ENCODE measurements around the gene FAM78A.
"Not testable (repeated sequence)": the region's sequence is repeated elsewhere in the genome, so short reads cannot be mapped to it uniquely, and the experiment has no call there.

FAM78A gene

GRCh38 chr9:131266266-131267229 lies 9.8 kb downstream of the FAM78A start:
- no peak for DNase-seq (ENCODE audit: low read depth in 2 of 2)

DNA sequence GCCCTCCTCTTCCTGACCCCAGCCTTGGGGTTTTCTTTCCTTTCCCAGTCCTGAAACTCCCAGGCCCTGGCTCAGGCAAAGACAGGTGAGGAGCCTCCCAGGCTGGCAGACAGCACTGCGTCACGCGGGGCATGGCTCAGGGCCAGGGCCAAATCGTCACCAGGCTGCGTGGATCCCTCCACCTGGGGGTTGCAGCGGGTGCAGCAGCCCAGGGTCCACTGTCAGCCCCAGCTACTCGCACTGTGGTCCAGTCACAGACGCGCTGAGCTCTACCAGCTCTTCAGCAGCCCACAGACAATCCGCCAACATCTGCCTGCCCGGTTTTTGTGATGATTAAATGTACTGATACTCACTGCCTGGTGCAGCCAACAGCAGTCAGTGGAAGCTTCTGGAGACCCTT lies 12.1 kb downstream of the FAM78A start:
- no peak for DNase-seq (ENCODE audit: low read depth in 2 of 2)

DNA sequence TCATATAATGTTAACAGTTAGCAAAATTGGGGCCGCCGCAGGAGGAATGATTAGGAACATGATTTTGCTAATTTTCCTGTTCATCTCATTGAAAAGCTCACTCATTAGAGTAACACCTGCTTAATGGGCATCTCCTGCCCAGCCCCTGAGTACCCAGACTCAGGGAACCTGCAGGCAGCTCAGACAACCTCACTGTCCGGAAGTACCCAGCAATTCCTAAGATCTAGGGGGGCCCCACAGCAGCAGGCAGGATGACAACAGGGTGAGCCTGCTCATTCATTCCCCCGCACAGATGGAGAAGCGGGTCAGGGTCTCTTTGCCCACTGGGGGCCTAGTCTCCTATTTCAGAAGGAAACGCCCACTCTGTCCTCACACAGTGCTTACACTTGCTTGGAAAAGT lies 12.6 kb downstream of the FAM78A start:
- DNase-seq (ENCODE audit: low read depth in 2 of 2): no peak

GRCh38 chr9:131263033-131263343 lies 13.3 kb downstream of the FAM78A start:
- not testable (repeated sequence) for DNase-seq (ENCODE audit: low read depth in 2 of 2)

DNA sequence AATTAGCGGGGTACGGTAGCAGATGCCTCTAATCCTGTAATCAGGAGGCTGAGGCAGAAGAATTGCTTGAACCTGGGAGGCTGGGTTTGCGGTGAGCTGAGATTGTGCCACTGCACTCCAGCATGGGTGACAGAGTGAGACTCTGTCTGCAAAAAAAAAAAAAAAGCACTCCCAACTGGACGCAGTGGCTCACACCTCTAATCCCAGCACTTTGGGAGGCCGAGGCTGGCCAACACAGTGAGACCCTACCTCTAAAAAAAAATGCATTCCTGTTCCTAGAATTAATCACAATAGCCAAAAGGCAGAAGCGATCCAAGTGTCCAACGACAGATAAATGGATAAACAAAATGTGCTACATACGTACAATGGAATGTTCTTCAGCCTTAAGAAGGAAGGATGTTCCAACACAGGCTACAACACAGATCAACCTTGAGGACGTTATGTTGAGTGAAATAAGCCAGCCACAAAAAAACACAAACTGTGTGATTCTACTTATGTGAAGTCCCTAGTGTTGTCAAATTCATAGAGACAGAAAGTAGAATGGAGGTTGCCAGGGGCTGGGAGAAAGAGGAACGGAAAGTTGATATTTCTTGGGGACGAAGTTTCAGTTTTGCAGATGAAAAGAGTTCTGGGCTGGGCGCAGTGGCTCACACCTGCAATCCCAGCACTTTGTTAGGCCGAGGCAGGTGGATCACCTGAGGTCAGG lies 13.8 kb downstream of the FAM78A start:
- DNase-seq (ENCODE audit: low read depth in 2 of 2): no peak

GRCh38 chr9:131260751-131261452 lies 15.4 kb downstream of the FAM78A start:
- DNase-seq (ENCODE audit: low read depth in 2 of 2): no peak

DNA sequence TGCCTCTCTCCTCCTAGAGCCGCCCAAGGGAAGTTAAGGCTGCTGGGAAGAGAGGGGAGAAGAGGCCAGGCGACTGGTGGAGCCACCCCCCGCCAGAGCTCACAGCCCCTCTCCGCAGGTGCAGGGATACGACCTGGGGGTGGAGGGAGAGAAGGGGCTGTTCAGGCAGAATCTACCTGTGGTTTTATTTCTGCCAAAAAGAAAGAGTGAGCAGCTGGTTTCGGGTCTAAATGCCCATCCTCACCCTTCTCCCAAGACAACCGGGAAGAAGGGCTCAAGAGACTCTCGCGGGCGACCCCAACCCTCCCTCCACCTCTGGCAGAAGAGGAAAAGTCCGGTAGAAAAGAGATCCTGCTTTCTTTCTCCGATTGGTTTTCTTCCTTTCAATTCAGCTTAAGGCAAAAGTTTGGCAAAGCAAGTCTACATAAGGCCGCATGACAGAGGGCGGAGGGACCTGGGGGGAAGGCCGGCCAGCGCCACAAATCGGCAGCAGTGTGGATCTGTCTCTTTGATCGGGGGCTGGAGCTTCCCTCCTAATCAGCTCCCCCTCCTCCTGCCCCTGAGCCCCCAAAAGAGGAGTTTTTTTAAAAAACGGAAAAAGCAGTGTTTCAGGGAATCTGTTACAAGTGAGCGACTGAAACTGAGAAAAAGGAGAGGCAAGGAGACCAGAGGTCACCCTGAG lies 16.3 kb downstream of the FAM78A start:
- DNase-seq (ENCODE audit: low read depth in 2 of 2): no peak

GRCh38 chr9:131259432-131259898 lies 16.8 kb downstream of the FAM78A start:
- no peak for DNase-seq (ENCODE audit: low read depth in 2 of 2)

DNA sequence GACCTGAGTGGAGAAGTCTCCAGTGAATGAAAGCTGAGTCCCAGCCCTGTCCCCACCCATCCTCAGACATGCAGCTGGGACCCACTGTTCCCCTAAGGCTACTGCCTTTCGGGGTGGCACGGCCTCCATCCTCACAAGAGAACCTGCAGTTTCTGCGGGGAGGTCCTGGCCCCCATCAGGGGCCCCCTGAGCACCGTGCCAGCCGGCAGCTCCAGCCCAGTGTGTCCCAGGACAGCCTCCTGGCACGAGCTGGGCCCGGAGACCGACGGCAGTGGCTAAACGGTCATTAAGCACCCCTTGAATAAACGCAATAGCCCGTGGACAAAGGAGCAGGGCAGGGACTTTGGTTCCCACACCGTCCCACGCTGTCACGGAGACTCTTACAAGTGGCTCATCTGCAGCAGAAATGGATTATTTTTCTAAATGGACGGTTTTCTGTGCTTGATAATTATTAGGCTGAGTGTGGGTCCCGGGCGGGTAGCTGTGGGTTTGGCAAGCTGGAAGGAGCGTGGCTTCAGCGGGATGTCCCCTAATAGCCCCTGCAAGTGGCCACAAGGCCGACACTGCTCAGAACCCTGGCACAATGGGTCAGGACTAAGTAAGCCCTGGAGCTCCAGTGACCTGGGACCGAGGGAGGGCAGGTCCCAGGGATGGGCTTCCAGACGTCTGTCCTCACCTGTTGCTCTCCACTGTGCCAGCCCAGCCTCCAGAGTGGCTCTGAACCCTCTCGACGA lies 17.4 kb downstream of the FAM78A start:
- DNase-seq (ENCODE audit: low read depth in 2 of 2): no peak

- DNase-seq (ENCODE audit: low read depth in 2 of 2): no peak
Measured at GRCh38 chr9:131258186-131258585, 18.1 kb downstream of the FAM78A start.

DNA sequence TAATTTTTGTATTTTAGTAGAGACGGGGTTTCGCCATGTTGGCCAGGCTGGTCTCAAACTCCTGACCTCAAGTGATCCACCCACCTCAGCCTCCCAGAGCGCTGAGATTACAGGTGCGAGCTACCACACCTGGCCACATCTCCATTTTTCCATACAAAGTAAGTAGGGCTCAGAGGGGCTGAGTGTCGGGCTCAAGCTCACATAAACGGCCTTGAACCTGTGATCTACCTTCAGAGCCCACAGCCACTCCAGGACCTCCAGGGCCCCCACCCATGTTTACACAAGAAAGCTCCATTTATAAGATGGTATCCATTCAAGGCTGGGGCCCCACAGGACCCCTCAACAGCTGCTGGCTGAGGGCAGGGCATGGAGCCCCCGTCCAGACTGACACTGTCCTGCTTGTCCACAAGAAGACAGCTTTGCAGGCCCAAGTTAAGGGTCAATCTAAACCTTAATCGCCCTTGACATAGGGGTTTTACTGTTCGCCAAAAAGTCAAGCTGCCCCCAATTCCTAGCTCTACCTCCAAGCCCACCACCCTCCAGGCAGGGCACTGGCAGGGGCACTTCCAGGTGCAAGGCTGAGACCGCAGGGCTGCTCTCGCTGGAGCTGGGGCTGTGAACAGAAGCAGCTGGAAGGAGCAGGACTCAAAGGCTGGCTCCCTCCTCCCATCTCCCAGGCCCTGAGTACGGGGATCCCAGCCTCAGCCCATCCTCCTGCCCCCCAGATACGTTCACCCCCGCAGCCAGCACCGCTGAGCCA lies 18.9 kb downstream of the FAM78A start:
- DNase-seq (ENCODE audit: low read depth in 2 of 2): no peak

DNA sequence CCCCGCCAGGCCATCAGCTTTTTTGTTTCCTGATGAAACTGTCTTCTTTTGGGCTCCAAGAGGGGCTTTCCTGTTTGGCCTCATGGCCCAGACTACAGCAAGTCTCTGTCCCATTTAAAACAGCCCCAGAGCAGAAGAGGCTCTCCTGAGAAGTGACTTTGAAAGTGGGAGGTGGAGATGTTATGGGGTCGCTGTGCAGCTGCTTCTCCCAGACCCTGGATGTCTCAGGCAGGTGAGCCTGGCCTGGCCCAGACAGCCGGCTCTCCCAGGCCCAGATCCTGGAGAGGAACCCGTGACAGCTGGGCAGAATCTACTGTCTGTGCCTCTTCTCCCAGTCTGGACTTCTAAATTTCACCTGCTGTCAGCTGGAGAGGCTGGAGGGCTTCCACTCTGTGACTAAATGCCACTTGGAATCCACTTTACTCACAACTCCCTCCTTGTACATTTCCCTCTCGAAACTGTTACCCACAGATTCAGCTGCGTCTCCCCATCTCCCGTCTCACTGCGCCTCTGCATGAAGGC lies 20.6 kb downstream of the FAM78A start:
- no peak for DNase-seq (ENCODE audit: low read depth in 2 of 2)

DNA sequence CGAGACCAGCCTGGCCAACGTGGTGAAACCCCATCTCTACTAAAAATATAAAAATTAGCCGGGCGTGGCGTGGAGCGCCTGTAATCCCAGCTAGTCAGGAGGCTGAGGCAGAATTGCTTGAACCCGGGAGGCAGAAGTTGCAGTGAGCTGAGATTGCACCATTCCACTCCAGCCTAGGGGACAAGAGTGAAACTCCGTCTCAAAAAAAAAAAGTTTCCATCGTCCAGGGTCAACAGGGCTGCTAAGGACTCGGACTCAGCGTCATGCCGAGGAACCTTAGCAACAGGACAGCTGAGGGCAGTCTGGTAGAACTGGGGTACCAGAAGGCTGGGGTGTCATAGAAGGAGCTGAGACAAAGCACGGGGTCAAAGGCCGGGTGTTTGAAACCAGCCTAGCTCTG lies 21.7 kb downstream of the FAM78A start:
- DNase-seq (ENCODE audit: low read depth in 2 of 2): no peak

DNA sequence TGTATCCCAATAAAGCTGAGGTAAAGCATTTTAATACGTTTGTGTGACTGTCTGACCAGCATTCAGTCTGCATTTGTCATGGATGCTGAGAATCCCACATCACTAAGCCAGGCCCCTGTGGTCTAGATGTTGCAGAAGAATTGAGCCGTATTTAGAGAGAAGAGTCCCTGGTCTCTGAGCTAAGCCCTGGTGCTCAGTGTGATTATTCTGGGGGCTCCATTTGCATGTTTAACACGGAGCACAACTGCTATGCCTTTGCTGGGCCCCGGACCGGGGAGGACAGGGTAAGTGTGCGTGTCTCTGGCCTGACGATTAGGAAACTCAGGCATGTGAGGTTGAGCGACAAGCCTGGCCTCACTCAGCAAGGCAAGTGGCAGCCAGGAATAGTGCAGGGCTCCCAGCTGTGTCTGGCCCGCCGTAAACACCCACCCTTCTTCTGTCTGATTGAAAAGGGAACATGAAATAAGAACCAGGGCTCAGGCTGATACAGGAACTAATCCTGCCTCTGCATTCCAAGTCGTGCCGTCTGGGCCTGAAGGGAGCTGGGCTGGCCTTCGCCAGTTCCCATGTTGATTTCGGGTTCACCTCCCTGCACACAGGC lies 22.3 kb downstream of the FAM78A start:
- no peak for DNase-seq (ENCODE audit: low read depth in 2 of 2)

DNA sequence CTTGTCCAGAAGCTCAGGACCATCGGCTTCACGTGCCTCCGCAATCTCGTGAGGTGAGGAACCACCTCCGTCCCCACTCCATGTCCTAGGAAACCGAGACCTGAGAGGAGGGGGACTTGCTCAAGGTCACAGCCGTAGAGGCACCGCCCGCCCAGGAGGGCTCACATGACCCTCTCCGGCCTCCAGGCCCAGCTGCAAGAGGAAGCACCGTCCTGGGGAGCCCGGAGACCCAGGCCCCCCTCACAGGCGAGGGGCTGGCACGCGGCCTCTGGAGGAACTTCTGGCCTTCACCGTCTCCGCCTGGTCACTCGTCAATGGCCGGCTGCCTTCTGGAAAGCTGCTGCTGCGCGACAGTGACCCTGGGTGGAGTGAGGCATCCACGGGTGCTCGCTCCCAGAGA lies 24.2 kb downstream of the FAM78A start:
- no peak for DNase-seq (ENCODE audit: low read depth in 2 of 2)

- no peak for DNase-seq (ENCODE audit: low read depth in 2 of 2)
Measured at GRCh38 chr9:131246618-131247017, 29.7 kb downstream of the FAM78A start.

DNA sequence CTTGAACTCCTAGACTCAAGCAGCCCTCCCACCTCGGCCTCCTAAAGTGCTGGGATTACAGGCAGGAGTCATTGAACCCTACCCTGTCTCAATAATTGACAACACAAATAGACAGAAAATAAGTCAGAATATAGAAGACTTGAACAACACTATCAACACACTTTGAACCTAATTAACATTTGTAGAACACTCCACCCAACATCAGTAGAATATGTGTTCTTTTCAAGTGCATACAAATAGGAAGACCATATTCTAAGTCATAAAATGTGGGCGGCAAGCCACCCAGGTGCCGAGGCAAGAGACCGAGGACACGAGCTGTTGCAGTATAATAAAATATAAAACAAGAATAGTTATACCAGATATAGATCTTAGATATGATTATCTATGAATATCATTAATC lies 32.0 kb downstream of the FAM78A start:
- DNase-seq (ENCODE audit: low read depth in 2 of 2): not testable (repeated sequence)

- DNase-seq (ENCODE audit: low read depth in 2 of 2): no peak
Measured at GRCh38 chr9:131240047-131240921, 36.0 kb downstream of the FAM78A start.

Data from stimulated activated CD4-positive, alpha-beta T cell treated with anti-CD3 and anti-CD28 coated beads, Interleukin-12 subunit alpha, Interleukin-12 subunit beta, amount 100 ng/mL, for 24 hours (primary cell).